Activated CD4-positive, alpha-beta memory T cell treated with anti-CD3 and anti-CD28 coated beads for 36 hours (primary cell): ENCODE results near the gene TLCD3B. TPM values are rescaled to one million over a fixed set of nuclear protein-coding genes. Genes with fewer than 3 reads are reported as not detected.

Experiments
- CTCF ChIA-PET: fragments of 350-600 bp; sonication (Branson Sonifier 250); formaldehyde crosslinking; loops from one replicate; lab custom pipeline; 2021; ENCODE audit warnings: antibody characterized with exemption, inconsistent platforms; lab: Charles Lee
- POLR2A ChIA-PET: fragments of 350-600 bp; sonication (Branson Sonifier 250); formaldehyde crosslinking; loops from one replicate; lab custom pipeline; 2021; ENCODE audit warnings: antibody characterized with exemption; lab: Charles Lee
- DNase-seq: peaks from one replicate; pipeline ENCODE4 v3.0.0-alpha.2; 2020
- H3K27ac Mint-ChIP-seq: one replicate; pipeline ENCODE4 v1.8.0; 2021; ENCODE audit warnings: mixed read lengths
- H3K27me3 Mint-ChIP-seq: one replicate; pipeline ENCODE4 v1.8.0; 2021; ENCODE audit warnings: mixed read lengths
- H3K36me3 Mint-ChIP-seq: one replicate; pipeline ENCODE4 v1.8.0; 2021; ENCODE audit warnings: mixed read lengths
- H3K4me1 Mint-ChIP-seq: one replicate; pipeline ENCODE4 v1.8.0; 2021; ENCODE audit warnings: low read depth, mixed read lengths
- H3K4me3 Mint-ChIP-seq: one replicate; pipeline ENCODE4 v1.8.0; 2021; ENCODE audit warnings: mild to moderate bottlenecking, mixed read lengths
- H3K9me3 Mint-ChIP-seq: one replicate; pipeline ENCODE4 v1.8.0; 2021; ENCODE audit warnings: mixed read lengths
- intact Hi-C: fragments of 100-400 bp; cut with micrococcal nuclease; formaldehyde crosslinking; loops from one replicate; pipeline ENCODE4 v1.15.1; 2023
- total RNA-seq, 2 experiments: library from RNA; stranded (reverse); gene quantifications; one replicate each; pipeline ENCODE4 v1.2.3, GENCODE V29; 2021

TLCD3B gene
- total RNA-seq, 2 experiments from 2014 or later: 5.0 TPM

- intact Hi-C loops: loop anchor here (10.0 kb wide), 1 partner anchor 594 kb away; the partner anchor contains the start of genes FBRS and PRR14
- no peaks in the 10 kb centered on the region for H3K27me3 Mint-ChIP-seq
- no peak overlapping the region for H3K27ac Mint-ChIP-seq
These were observed 29.9 kb upstream of the TLCD3B start for GRCh38 chr16:30060836-30061554.

GRCh38 chr16:30060346-30060745, 29.3 kb upstream of the TLCD3B start:
- no peak for DNase-seq
- H3K9me3 Mint-ChIP-seq: no peaks in the 10 kb centered on the region
- ChIA-PET CTCF (no interaction called here), POLR2A (no interaction called here)
- no peak overlapping the region for H3K4me3 Mint-ChIP-seq
- intact Hi-C loops: loop anchor here (10.0 kb wide), 1 partner anchor 594 kb away; the partner anchor contains the start of genes FBRS and PRR14
- H3K27me3 Mint-ChIP-seq: no peaks in the 10 kb centered on the region
- no peak overlapping the region for H3K27ac Mint-ChIP-seq
- H3K4me1 Mint-ChIP-seq: peaks cover 11% of the 10 kb centered on the region
- peaks cover 6% of the 10 kb centered on the region for H3K36me3 Mint-ChIP-seq

More at GRCh38 chr16:30060836-30061554, 29.9 kb upstream of the TLCD3B start:
- Mint-ChIP-seq H3K9me3 (no peaks in the 10 kb centered on the region), H3K36me3 (peaks cover 10% of the 10 kb centered on the region), H3K4me1 (peaks cover 7% of the 10 kb centered on the region), H3K4me3 (no peak overlapping the region)
- ChIA-PET POLR2A (no interaction called here), CTCF (no interaction called here)
- no peak for DNase-seq

GRCh38 chr16:30054959-30055553, 24.0 kb upstream of the TLCD3B start:
- intact Hi-C loops: loop anchor here (5.0 kb wide), 1 partner anchor 37 kb away; the partner anchor contains the start of gene TBX6
- Mint-ChIP-seq H3K4me3 (peak overlapping the region; percentile 42), H3K27me3 (no peaks in the 10 kb centered on the region), H3K4me1 (peaks cover 28% of the 10 kb centered on the region), H3K36me3 (no peaks in the 10 kb centered on the region), H3K27ac (peak overlapping the region; percentile 79), H3K9me3 (no peaks in the 10 kb centered on the region)
- CTCF ChIA-PET: interaction anchor here (0.6 to 3.3 kb wide), 21 partner anchors 10 to 392 kb away, joined by 3 to 33 read pairs (median 5); partner anchors contain the start of genes ALDOA, C16orf92, CDIPT and PPP4C
- peak; percentile 76 for DNase-seq
- POLR2A ChIA-PET: interaction anchor here (0.6 to 5.0 kb wide), 7 partner anchors 10 to 247 kb away, joined by 3 to 48 read pairs (median 4); partner anchors contain the start of genes ALDOA, HIRIP3, INO80E and TBX6

- intact Hi-C loops: loop anchor here (5.0 kb wide), 1 partner anchor 38 kb away; the partner anchor contains the start of gene TBX6
- POLR2A ChIA-PET: interaction anchor here (1.3 to 5.0 kb wide), 3 partner anchors 11 to 246 kb away, joined by 3 to 48 read pairs (median 5); partner anchors contain the start of gene ALDOA
- no peak for DNase-seq
- no peak overlapping the region for H3K27ac Mint-ChIP-seq
- no peaks in the 10 kb centered on the region for H3K36me3 Mint-ChIP-seq
- no peaks in the 10 kb centered on the region for H3K27me3 Mint-ChIP-seq
- peak overlapping the region; percentile 42 for H3K4me3 Mint-ChIP-seq
- CTCF ChIA-PET: interaction anchor here (0.6 to 3.3 kb wide), 11 partner anchors 9 to 355 kb away, joined by 3 to 33 read pairs (median 8); partner anchors contain the start of genes ALDOA, TBX6 and TLCD3B
- peaks cover 28% of the 10 kb centered on the region for H3K4me1 Mint-ChIP-seq
- H3K9me3 Mint-ChIP-seq: no peaks in the 10 kb centered on the region
These were observed 23.4 kb upstream of the TLCD3B start for GRCh38 chr16:30054451-30054850.

- no peak overlapping the region for H3K27ac Mint-ChIP-seq
- no peaks in the 10 kb centered on the region for H3K27me3 Mint-ChIP-seq
- no peaks in the 10 kb centered on the region for H3K9me3 Mint-ChIP-seq
These were observed 22.4 kb upstream of the TLCD3B start for GRCh38 chr16:30053376-30054015.

GRCh38 chr16:30052671-30053372, 21.8 kb upstream of the TLCD3B start:
- Mint-ChIP-seq H3K36me3 (no peaks in the 10 kb centered on the region), H3K4me1 (peaks cover 28% of the 10 kb centered on the region), H3K4me3 (peak overlapping the region; percentile 86), H3K27me3 (no peaks in the 10 kb centered on the region), H3K27ac (peak overlapping the region; percentile 49), H3K9me3 (no peaks in the 10 kb centered on the region)
- ChIA-PET CTCF (interaction anchor here (0.9 to 2.1 kb wide), 7 partner anchors 10 to 233 kb away, joined by 3 to 13 read pairs (median 5); partner anchors contain the start of genes ALDOA, MVP, TBX6 and TLCD3B), POLR2A (interaction anchor here (1.0 to 5.0 kb wide), 3 partner anchors 12 to 236 kb away, joined by 3 to 48 read pairs (median 3); partner anchors contain the start of gene ALDOA)
- intact Hi-C loops: loop anchor here (1.0 to 5.0 kb wide), 2 partner anchors 12 to 39 kb away; partner anchors contain the start of genes ALDOA and TBX6
- DNase-seq: peak; percentile 95

More at GRCh38 chr16:30053376-30054015, 22.4 kb upstream of the TLCD3B start:
- no peaks in the 10 kb centered on the region for H3K36me3 Mint-ChIP-seq
- intact Hi-C loops: loop anchor here (1.0 to 5.0 kb wide), 2 partner anchors 12 to 39 kb away; partner anchors contain the start of genes ALDOA and TBX6
- DNase-seq: no peak
- POLR2A ChIA-PET: interaction anchor here (1.0 to 5.0 kb wide), 4 partner anchors 11 to 236 kb away, joined by 3 to 48 read pairs (median 3); partner anchors contain the start of gene ALDOA
- peaks cover 28% of the 10 kb centered on the region for H3K4me1 Mint-ChIP-seq
- CTCF ChIA-PET: interaction anchor here (0.9 to 3.3 kb wide), 8 partner anchors 10 to 233 kb away, joined by 3 to 25 read pairs (median 8); partner anchors contain the start of genes ALDOA, MVP, TBX6 and TLCD3B
- H3K4me3 Mint-ChIP-seq: peak overlapping the region; percentile 86

GRCh38 chr16:30051518-30051917, 20.4 kb upstream of the TLCD3B start:
- no peak overlapping the region for H3K27ac Mint-ChIP-seq
- H3K4me1 Mint-ChIP-seq: peaks cover 28% of the 10 kb centered on the region
- intact Hi-C loops: loop anchor here (5.0 kb wide), 1 partner anchor 41 kb away; the partner anchor contains the start of gene TBX6
- CTCF ChIA-PET: interaction anchor here (0.9 to 2.1 kb wide), 3 partner anchors 14 to 40 kb away, joined by 3 to 8 read pairs (median 3); partner anchors contain the start of genes ALDOA and TBX6
- H3K4me3 Mint-ChIP-seq: peak overlapping the region; percentile 75
- DNase-seq: no peak
- no peaks in the 10 kb centered on the region for H3K9me3 Mint-ChIP-seq
- H3K27me3 Mint-ChIP-seq: no peaks in the 10 kb centered on the region
- no peaks in the 10 kb centered on the region for H3K36me3 Mint-ChIP-seq
- POLR2A ChIA-PET: no interaction called here

GRCh38 chr16:30049871-30050270, 18.8 kb upstream of the TLCD3B start:
- CTCF ChIA-PET: no interaction called here
- no peak for DNase-seq
- intact Hi-C loops: loop anchor here (5.0 kb wide), 1 partner anchor 42 kb away; the partner anchor contains the start of gene TBX6
- H3K27me3 Mint-ChIP-seq: no peaks in the 10 kb centered on the region
- no peak overlapping the region for H3K27ac Mint-ChIP-seq
- no peak overlapping the region for H3K4me3 Mint-ChIP-seq
- no peaks in the 10 kb centered on the region for H3K36me3 Mint-ChIP-seq
- peaks cover 28% of the 10 kb centered on the region for H3K4me1 Mint-ChIP-seq
- H3K9me3 Mint-ChIP-seq: no peaks in the 10 kb centered on the region
- POLR2A ChIA-PET: interaction anchor here (1.6 kb wide), 1 partner anchor 15 kb away, joined by 4 read pairs; no protein-coding TSS in a partner anchor

GRCh38 chr16:30046588-30046987, 15.5 kb upstream of the TLCD3B start:
- Mint-ChIP-seq H3K4me3 (no peak overlapping the region), H3K36me3 (no peaks in the 10 kb centered on the region), H3K27me3 (no peaks in the 10 kb centered on the region), H3K27ac (no peak overlapping the region), H3K9me3 (no peaks in the 10 kb centered on the region), H3K4me1 (peaks cover 14% of the 10 kb centered on the region)
- intact Hi-C loops: no loop called here
- DNase-seq: no peak
- POLR2A ChIA-PET: no interaction called here
- CTCF ChIA-PET: interaction anchor here (1.2 kb wide), 1 partner anchor 14 kb away, joined by 3 read pairs; no protein-coding TSS in a partner anchor

GRCh38 chr16:30046178-30046577, 15.1 kb upstream of the TLCD3B start:
- ChIA-PET CTCF (interaction anchor here (1.2 kb wide), 1 partner anchor 14 kb away, joined by 3 read pairs; no protein-coding TSS in a partner anchor), POLR2A (no interaction called here)
- H3K27ac Mint-ChIP-seq: no peak overlapping the region
- H3K9me3 Mint-ChIP-seq: no peaks in the 10 kb centered on the region
- peaks cover 12% of the 10 kb centered on the region for H3K4me1 Mint-ChIP-seq
- intact Hi-C loops: no loop called here
- DNase-seq: peak; percentile 49
- H3K27me3 Mint-ChIP-seq: no peaks in the 10 kb centered on the region
- H3K4me3 Mint-ChIP-seq: no peak overlapping the region
- H3K36me3 Mint-ChIP-seq: no peaks in the 10 kb centered on the region
